Retina (tissue), 1 donor: Measurements from ENCODE around the gene STIM1.
"Not testable (repeated sequence)": the region's sequence is repeated elsewhere in the genome, so short reads cannot be mapped to it uniquely, and the experiment has no call there.

ENCODE experiments used
- DNase-seq: peaks from one replicate; pipeline ENCODE4 v3.0.0-alpha.2; 2016

The STIM1 gene

GRCh38 chr11:4084406-4085125 lies 229.1 kb downstream of the STIM1 start:
- no peak for DNase-seq

- no peak for DNase-seq
Observed at GRCh38 chr11:4085575-4085974, 230.1 kb downstream of the STIM1 start.

- no peak for DNase-seq
Observed at GRCh38 chr11:4086575-4087353, 231.3 kb downstream of the STIM1 start.

GRCh38 chr11:4087551-4087950 lies 232.1 kb downstream of the STIM1 start:
- DNase-seq = no peak

- DNase-seq = no peak
Observed at GRCh38 chr11:4090258-4090657, 234.8 kb downstream of the STIM1 start.

GRCh38 chr11:4092026-4092425 lies 236.6 kb downstream of the STIM1 start:
- no peak for DNase-seq

GRCh38 chr11:4093519-4094347 lies 238.3 kb downstream of the STIM1 start:
- no peak for DNase-seq

- DNase-seq = peak; percentile 99
Observed at GRCh38 chr11:4094348-4095291, 239.2 kb downstream of the STIM1 start, which contains the start of gene RRM1. Gene RRM1, plus strand, starts transcription at chr11:4094799. Its CDS starts 214 bp downstream, at chr11:4095013.

GRCh38 chr11:4095509-4096230 lies 240.2 kb downstream of the STIM1 start:
- no peak for DNase-seq

- DNase-seq = no peak
Observed at GRCh38 chr11:4098026-4098621, 242.7 kb downstream of the STIM1 start.

GRCh38 chr11:4102711-4103110 lies 247.2 kb downstream of the STIM1 start:
- no peak for DNase-seq

GRCh38 chr11:4103269-4103668 lies 247.8 kb downstream of the STIM1 start:
- no peak for DNase-seq

- DNase-seq = no peak
Observed at GRCh38 chr11:4105916-4106315, 250.5 kb downstream of the STIM1 start.

- no peak for DNase-seq
Observed at GRCh38 chr11:4111834-4112233, 256.4 kb downstream of the STIM1 start.

GRCh38 chr11:4115128-4115527 lies 259.7 kb downstream of the STIM1 start:
- DNase-seq = no peak

- DNase-seq = no peak
Observed at GRCh38 chr11:4118107-4118506, 262.6 kb downstream of the STIM1 start.

- no peak for DNase-seq
Observed at GRCh38 chr11:4123218-4123617, 267.8 kb downstream of the STIM1 start.

- no peak for DNase-seq
Observed at GRCh38 chr11:4125141-4125540, 269.7 kb downstream of the STIM1 start.

GRCh38 chr11:4127357-4127756 lies 271.9 kb downstream of the STIM1 start:
- no peak for DNase-seq

GRCh38 chr11:4130219-4130618 lies 274.8 kb downstream of the STIM1 start:
- DNase-seq = not testable (repeated sequence)

GRCh38 chr11:4134806-4135205 lies 279.3 kb downstream of the STIM1 start:
- DNase-seq = no peak
